Hepatocyte (in vitro differentiated cells): ENCODE results near the gene ARL14. TPM values are rescaled to one million over a fixed set of nuclear protein-coding genes. Genes with fewer than 3 reads are reported as not detected.

ENCODE experiments used
- DNase-seq: peaks from one replicate; pipeline ENCODE4 v3.0.0-alpha.2; 2016; ENCODE audit warnings: low spot score
- H2AFZ ChIP-seq: fragments of 200-600 bp; sonication (generic); 2 replicates; pipeline ENCODE4 v1.6.0; 2016; ENCODE audit warnings: antibody characterized with exemption, mild to moderate bottlenecking
- H3K27ac ChIP-seq: fragments of 200-600 bp; sonication (generic); 2 replicates; pipeline ENCODE4 v1.5.1; 2016; ENCODE audit warnings: mild to moderate bottlenecking
- H3K27me3 ChIP-seq: fragments of 200-600 bp; sonication (generic); 2 replicates; pipeline ENCODE4 v1.6.1; 2016
- H3K36me3 ChIP-seq: fragments of 200-600 bp; sonication (generic); replicated peaks from 2 replicates; pipeline ENCODE4 v1.5.1; 2016; ENCODE audit warnings: low read depth; ENCODE audit not compliant: insufficient read depth
- H3K4me1 ChIP-seq: fragments of 200-600 bp; sonication (generic); 2 replicates; pipeline ENCODE4 v1.5.1; 2016; ENCODE audit warnings: mild to moderate bottlenecking, moderate library complexity; ENCODE audit not compliant: insufficient read depth
- H3K4me2 ChIP-seq: fragments of 200-600 bp; sonication (generic); 2 replicates; pipeline ENCODE4 v1.6.0; 2016
- H3K4me3 ChIP-seq: fragments of 200-600 bp; sonication (generic); 2 replicates; pipeline ENCODE4 v1.5.1; 2016; ENCODE audit warnings: mild to moderate bottlenecking
- H3K79me2 ChIP-seq: fragments of 200-600 bp; sonication (generic); 2 replicates; pipeline ENCODE4 v1.6.0; 2017; ENCODE audit warnings: mild to moderate bottlenecking
- H3K9me2 ChIP-seq: fragments of 200-600 bp; sonication (generic); replicated peaks from 2 replicates; pipeline ENCODE4 v1.6.0; 2017; ENCODE audit warnings: mild to moderate bottlenecking; ENCODE audit not compliant: insufficient read depth
- H3K9me3 ChIP-seq: fragments of 200-600 bp; sonication (generic); 2 replicates; pipeline ENCODE4 v1.5.1; 2016; ENCODE audit warnings: low read depth, mild to moderate bottlenecking
- H4K20me1 ChIP-seq: fragments of 200-600 bp; sonication (generic); 2 replicates; pipeline ENCODE4 v1.6.0; 2016; ENCODE audit warnings: mild to moderate bottlenecking; ENCODE audit not compliant: insufficient read depth, poor library complexity, severe bottlenecking
- EZH2 ChIP-seq: fragments of 200-600 bp; sonication (generic); IDR thresholded peaks from 2 replicates; pipeline ENCODE4 v1.6.1; 2016; ENCODE audit warnings: antibody characterized with exemption, mild to moderate bottlenecking, borderline replicate concordance
- EZH2phosphoT487 ChIP-seq: fragments of 200-600 bp; sonication (generic); IDR thresholded peaks from one replicate; pipeline ENCODE4 v1.6.1; 2018; ENCODE audit warnings: antibody characterized with exemption, mild to moderate bottlenecking, low read depth, moderate library complexity; ENCODE audit not compliant: unreplicated experiment, severe bottlenecking
- WGBS: methylation state at CpG from one replicate; pipeline ENCODE4 v1.1.6; 2016; ENCODE audit warnings: low lambda C conversion rate; ENCODE audit errors: missing lambda C conversion rate; 5-methylcytosine and 5-hydroxymethylcytosine counted together
- polyA plus RNA-seq: library from polyadenylated mRNA; unstranded; fragments of >200 nt; fragmentation: Nextera tagmentation; extraction: Ambion mirVana; gene quantifications from 2 replicates; pipeline ENCODE4 v1.2.1, GENCODE V29; 2016
- total RNA-seq: library from RNA; depleted of rRNA; stranded (reverse); fragments of >200 nt; gene quantifications from 2 replicates; pipeline ENCODE4 v1.2.3, GENCODE V29; 2014
- TF ChIP-seq, protein P1 (sequence below): fragments of 200-600 bp; sonication (generic); IDR thresholded peaks from 2 replicates; pipeline ENCODE4 v1.5.1; 2016; ENCODE audit warnings: antibody characterized with exemption, mild to moderate bottlenecking; ENCODE audit not compliant: poor library complexity

ARL14 gene
- total and polyA plus RNA-seq, 2 experiments from 2014 or later = 9.2 to 13.2 TPM

DNA sequence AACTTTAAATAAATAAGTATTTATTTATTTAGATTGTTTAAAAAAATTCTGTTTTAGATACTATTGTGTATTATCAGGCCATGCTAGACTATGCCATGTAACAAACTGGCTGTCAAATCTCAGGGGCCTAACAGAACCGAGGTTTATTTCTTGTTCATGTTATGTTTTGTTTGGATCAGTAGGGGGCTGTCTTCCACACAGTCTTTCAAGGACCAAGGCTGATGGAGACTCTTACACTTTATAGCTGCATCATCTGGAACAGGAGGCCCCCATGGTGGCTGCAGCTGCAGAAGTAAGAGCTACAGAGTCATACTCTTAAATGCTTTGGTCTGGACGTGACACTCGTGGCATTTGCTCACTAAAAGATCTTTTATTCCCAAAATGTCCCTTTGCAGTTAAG lies 33.0 kb upstream of the ARL14 start:
- DNase-seq = peak; percentile 16
- H3K4me1 ChIP-seq = no peaks in the 10 kb centered on the region
- H3K9me3 ChIP-seq = no peaks in the 10 kb centered on the region
- H3K27ac ChIP-seq = no peak overlapping the region
- H3K27me3 ChIP-seq = no peaks in the 10 kb centered on the region
- no peaks in the 10 kb centered on the region for H3K79me2 ChIP-seq
- H3K4me2 ChIP-seq = no peak overlapping the region
- no peaks in the 10 kb centered on the region for H3K36me3 ChIP-seq
- H2AFZ ChIP-seq = no peak overlapping the region
- no peaks in the 10 kb centered on the region for H4K20me1 ChIP-seq
- H3K4me3 ChIP-seq = no peak overlapping the region
- 79% methylated on average over 3 of the region's 3 CpGs for WGBS
- no peaks in the 10 kb centered on the region for H3K9me2 ChIP-seq
- TF ChIP-seq, protein P1, sequence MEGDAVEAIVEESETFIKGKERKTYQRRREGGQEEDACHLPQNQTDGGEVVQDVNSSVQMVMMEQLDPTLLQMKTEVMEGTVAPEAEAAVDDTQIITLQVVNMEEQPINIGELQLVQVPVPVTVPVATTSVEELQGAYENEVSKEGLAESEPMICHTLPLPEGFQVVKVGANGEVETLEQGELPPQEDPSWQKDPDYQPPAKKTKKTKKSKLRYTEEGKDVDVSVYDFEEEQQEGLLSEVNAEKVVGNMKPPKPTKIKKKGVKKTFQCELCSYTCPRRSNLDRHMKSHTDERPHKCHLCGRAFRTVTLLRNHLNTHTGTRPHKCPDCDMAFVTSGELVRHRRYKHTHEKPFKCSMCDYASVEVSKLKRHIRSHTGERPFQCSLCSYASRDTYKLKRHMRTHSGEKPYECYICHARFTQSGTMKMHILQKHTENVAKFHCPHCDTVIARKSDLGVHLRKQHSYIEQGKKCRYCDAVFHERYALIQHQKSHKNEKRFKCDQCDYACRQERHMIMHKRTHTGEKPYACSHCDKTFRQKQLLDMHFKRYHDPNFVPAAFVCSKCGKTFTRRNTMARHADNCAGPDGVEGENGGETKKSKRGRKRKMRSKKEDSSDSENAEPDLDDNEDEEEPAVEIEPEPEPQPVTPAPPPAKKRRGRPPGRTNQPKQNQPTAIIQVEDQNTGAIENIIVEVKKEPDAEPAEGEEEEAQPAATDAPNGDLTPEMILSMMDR = peak; percentile 9
- no peak for TF ChIP-seq EZH2phosphoT487
- TF ChIP-seq EZH2 = no peak

DNA sequence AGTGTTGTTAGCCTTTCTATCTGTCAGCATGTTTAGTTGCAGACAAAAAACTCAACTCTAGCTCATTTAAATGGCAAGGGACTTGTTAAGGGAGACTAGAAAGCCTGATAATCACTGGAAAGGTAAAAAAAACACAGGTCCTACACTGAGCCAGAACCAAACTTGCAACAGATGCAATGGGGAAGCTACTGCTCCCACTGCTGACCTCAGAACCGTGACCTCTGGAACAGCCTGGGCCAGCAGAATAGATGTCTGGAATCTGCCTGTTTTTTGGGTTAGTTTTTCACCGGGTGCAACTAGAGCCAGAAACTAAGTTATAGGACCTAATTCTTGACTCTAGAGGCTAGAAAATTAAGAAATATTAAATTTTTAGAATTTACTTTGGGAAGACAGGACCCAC lies 32.5 kb upstream of the ARL14 start:
- TF ChIP-seq EZH2phosphoT487 = no peak
- TF ChIP-seq, protein P1 = no peak
- no peak for TF ChIP-seq EZH2
- Histone ChIP-seq H3K36me3 (no peaks in the 10 kb centered on the region), H3K4me1 (no peaks in the 10 kb centered on the region), H4K20me1 (no peaks in the 10 kb centered on the region), H3K79me2 (no peaks in the 10 kb centered on the region), H3K9me2 (no peaks in the 10 kb centered on the region), H3K9me3 (no peaks in the 10 kb centered on the region), H3K4me2 (no peak overlapping the region), H3K27me3 (no peaks in the 10 kb centered on the region), H2AFZ (no peak overlapping the region), H3K4me3 (no peak overlapping the region), H3K27ac (no peak overlapping the region)
- 73% methylated on average over 2 of the region's 2 CpGs for WGBS
- no peak for DNase-seq

DNA sequence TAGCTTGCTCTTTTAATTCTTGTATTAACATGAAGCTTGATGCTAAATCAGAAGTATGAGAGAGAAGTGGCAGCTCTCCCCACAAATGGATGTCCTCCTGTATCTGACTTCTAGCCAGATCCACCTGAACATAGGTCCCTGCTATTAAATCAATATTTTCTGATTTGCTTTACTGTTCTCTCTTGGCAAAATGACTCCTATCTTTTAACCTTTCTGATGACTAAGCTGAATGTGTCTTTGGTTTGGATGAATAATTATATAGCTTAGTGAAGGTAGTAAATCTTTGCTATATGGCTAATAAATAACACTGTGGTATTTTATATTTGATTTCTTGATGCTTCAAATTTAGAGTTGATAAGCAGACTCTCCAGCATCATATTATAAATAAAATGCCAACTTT lies 28.3 kb upstream of the ARL14 start:
- Histone ChIP-seq H3K4me3 (no peak overlapping the region), H3K4me2 (no peak overlapping the region), H3K79me2 (no peaks in the 10 kb centered on the region), H2AFZ (no peak overlapping the region), H3K27me3 (no peaks in the 10 kb centered on the region), H3K27ac (no peak overlapping the region), H3K9me3 (no peaks in the 10 kb centered on the region), H3K4me1 (no peaks in the 10 kb centered on the region), H3K9me2 (no peaks in the 10 kb centered on the region), H4K20me1 (no peaks in the 10 kb centered on the region), H3K36me3 (no peaks in the 10 kb centered on the region)
- DNase-seq = no peak
- TF ChIP-seq, protein P1 = no peak
- TF ChIP-seq EZH2phosphoT487 (no peak), EZH2 (no peak)

DNA sequence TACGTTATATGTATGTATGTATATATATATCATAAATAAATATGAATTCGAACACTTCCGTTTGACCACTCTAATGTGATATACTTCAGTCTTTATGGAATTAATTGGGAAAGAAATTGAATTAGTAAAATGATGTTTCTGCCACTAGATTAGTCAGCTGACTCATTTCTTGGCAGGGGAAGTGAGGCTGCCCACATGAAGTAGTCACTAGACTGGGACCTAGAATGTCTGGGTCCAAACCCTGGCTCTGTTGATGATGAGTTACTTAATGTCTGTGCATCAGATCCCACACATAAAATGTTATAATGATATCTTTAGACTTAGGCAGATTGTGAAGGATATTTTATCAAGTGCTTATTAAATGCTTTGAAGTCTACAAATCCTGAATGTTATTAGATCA lies 27.4 kb upstream of the ARL14 start:
- WGBS = 94% methylated on average over 3 of the region's 3 CpGs
- Histone ChIP-seq H3K4me1 (no peaks in the 10 kb centered on the region), H3K27ac (no peak overlapping the region), H2AFZ (no peak overlapping the region), H3K4me2 (no peak overlapping the region), H3K79me2 (no peaks in the 10 kb centered on the region), H4K20me1 (no peaks in the 10 kb centered on the region), H3K36me3 (no peaks in the 10 kb centered on the region), H3K4me3 (no peak overlapping the region), H3K9me3 (no peaks in the 10 kb centered on the region), H3K9me2 (no peaks in the 10 kb centered on the region), H3K27me3 (no peaks in the 10 kb centered on the region)
- TF ChIP-seq, protein P1 = no peak
- TF ChIP-seq EZH2 (no peak), EZH2phosphoT487 (no peak)
- no peak for DNase-seq
